ENCODE measurements around the gene SPRTN.

SPRTN gene

DNA sequence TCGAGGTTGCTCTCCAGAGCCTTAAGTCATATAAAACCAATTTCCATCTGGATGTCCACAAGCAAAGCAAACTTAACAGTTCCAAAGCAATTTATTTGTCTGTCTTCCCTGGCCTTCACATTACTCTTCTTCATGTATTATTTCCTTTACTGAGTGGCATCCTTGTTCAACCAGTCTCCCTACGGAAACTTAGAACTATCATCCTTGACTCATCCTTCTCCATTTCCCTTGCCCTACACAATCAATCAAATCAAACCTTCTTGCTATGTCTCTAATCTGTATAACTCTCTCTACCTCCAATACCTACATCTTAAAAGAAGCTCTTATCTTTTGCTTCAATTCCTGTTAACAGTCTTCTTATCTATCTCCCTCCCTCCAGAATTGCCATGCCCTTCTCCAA, 58.5 kb downstream of the SPRTN start:
- no peak overlapping the region for H3K27ac ChIP-seq
- TF ChIP-seq, protein P1, sequence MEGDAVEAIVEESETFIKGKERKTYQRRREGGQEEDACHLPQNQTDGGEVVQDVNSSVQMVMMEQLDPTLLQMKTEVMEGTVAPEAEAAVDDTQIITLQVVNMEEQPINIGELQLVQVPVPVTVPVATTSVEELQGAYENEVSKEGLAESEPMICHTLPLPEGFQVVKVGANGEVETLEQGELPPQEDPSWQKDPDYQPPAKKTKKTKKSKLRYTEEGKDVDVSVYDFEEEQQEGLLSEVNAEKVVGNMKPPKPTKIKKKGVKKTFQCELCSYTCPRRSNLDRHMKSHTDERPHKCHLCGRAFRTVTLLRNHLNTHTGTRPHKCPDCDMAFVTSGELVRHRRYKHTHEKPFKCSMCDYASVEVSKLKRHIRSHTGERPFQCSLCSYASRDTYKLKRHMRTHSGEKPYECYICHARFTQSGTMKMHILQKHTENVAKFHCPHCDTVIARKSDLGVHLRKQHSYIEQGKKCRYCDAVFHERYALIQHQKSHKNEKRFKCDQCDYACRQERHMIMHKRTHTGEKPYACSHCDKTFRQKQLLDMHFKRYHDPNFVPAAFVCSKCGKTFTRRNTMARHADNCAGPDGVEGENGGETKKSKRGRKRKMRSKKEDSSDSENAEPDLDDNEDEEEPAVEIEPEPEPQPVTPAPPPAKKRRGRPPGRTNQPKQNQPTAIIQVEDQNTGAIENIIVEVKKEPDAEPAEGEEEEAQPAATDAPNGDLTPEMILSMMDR (conservative IDR thresholded peaks at IDR 0.05), result no peak

DNA sequence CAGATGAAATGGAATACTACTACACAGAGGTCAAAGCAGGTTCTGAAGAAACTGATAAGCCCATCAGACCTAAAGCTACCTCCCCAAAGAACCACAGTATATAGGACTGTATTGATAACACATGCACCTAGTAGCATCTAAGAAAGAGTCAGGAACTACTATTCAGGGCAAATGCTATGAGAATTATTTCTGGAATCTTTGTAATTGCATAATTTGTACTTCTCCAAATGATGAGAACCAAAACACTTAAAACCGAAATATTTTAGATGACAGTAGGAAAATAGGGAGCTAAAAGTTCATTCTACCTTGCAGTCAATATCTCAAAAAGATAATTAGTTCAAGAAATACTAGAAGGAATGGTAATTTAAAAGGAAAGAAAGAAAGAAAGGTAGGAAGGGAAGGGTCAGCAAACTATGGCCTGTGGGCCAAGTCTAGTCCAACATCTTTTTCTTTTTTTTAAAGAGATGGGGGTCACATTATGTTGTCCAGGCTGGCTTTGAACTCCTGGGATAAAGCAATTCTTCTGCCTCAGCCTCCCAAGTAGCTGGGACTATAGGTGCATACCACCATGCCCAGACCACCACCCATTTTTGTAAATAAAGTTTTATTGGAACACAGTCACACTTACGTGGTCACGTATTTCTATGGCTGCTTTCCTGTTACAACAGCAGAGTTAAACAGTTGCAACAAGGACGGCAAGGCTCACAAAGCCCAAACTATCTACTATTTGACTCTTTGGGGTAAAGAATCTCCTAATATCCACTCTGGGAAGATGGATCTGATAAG, 60.0 kb downstream of the SPRTN start:
- TF ChIP-seq, protein P1 (conservative IDR thresholded peaks at IDR 0.05), result no peak
- H3K27ac ChIP-seq, result no peak overlapping the region

DNA sequence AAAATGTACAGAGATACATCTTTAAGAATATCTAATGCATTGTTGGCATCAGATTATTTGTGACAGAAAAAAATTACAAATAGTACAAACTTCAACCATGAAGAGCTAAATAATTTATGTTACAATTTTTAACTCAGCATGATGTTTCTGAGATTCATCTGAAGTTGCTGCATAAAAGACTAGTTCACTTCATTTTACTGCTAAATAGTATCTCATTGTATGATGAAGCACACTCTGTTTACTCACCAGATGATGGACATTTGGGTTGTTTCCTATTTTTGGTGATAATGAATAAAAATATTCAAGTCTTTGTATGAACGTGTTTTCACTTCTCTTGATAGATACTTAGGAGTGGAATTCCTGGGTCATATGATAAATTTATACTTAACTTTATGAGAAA, 63.4 kb downstream of the SPRTN start:
- TF ChIP-seq, protein P1 (conservative IDR thresholded peaks at IDR 0.05), result no peak
- H3K27ac ChIP-seq, result no peak overlapping the region

DNA sequence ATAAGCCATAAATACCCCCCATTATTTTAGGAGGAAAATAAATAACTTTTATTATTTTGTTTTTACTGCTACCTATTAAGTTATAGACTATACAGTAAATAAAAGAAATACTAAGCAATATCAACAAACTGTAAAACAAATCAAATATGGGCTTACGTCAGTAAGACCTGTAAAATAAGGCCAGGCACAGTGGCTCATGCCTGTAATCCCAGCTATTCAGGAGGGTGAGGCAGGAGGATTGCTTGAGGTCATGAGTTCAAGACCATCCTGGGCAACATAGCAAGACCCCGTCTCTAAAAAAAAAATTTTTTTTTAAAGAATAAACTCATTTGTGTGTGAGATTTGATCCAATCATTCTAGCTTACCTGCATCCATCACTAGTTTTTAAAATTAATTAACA, 66.2 kb downstream of the SPRTN start:
- TF ChIP-seq, protein P1 (conservative IDR thresholded peaks at IDR 0.05), result no peak
- no peak overlapping the region for H3K27ac ChIP-seq

Data from VCaP (cell line).